ENCODE data around the gene ACSS1. TPM values are rescaled to one million over a fixed set of nuclear protein-coding genes. Genes with fewer than 3 reads are reported as not detected.

The ACSS1 gene
- 10 to 100 TPM; 44.4 TPM for total RNA-seq

DNA sequence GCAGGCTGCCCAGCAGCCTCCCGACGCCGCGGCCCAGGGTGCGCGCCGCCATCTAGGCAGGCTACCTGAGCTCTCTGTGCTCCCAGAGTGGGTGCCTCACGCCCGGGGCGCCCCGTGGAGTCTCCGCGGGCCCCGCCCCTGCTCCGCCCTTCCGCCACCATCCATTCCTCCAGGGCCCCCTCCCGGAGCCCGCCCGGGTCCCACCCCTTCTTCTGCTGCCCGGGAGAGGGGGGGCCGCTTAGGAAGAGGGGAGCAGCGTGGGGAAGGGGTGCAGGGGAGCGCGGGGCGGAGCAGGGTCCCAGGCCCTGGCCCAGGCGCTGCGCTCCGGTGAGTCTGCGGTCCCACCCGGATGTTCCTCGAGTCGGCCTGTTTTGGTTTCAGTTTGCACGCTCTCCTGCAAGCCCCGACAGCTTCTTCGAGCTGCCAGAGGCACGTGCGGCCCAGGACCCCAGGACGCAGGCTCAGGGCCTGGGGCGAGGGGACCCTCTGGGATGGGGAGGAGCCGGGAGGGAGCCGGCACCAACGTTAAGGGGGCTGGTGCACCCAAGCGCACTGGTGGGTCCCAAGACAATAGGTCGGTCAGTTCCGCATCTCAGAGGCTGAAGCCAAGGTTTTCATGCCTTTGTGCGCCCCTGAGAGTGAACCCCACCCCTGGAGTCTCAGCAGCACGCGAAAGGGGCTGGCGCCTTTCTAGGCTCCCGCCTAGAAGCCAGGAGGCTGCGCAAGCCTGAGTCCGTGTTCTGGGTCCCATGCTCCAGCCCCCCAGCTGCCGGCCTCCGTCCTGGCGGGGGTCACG, at the start of gene ACSS1:
Gene ACSS1, minus strand, starts transcription at position 89 of the 796 bp plus-strand sequence. Its CDS starts 37 bp downstream, at position 52.
- H3K27me3 Mint-ChIP-seq: peaks cover 3% of the 10 kb centered on the region
- peaks cover 9% of the 10 kb centered on the region for H3K36me3 Mint-ChIP-seq
- CTCF ChIA-PET: interaction anchor here (0.6 to 11.9 kb wide), 7 partner anchors 10 to 554 kb away, joined by 3 to 128 read pairs (median 5); partner anchors contain the start of gene APMAP
- H3K4me1 Mint-ChIP-seq: peaks cover 41% of the 10 kb centered on the region
- H3K27ac Mint-ChIP-seq: peak within 1 kb of the TSS; percentile 89
- H3K4me3 Mint-ChIP-seq: peak within 1 kb of the TSS; percentile 77
- H3K9me3 Mint-ChIP-seq (ENCODE audit: low read depth): no peaks in the 10 kb centered on the region
- DNase-seq (peak; percentile 89), ATAC-seq (peak; percentile 79)

- DNase-seq (no peak), ATAC-seq (no peak)
- CTCF ChIA-PET: no interaction called here
- Mint-ChIP-seq H3K4me3 (no peak overlapping the region), H3K36me3 (no peaks in the 10 kb centered on the region), H3K9me3 (ENCODE audit: low read depth) (no peaks in the 10 kb centered on the region), H3K4me1 (peaks cover 12% of the 10 kb centered on the region), H3K27ac (no peak overlapping the region), H3K27me3 (peaks cover 22% of the 10 kb centered on the region)
These were observed 45.6 kb upstream of the ACSS1 start for GRCh38 chr20:25103526-25103925.

GRCh38 chr20:25100914-25101313, 43.0 kb upstream of the ACSS1 start:
- ATAC-seq (no peak), DNase-seq (no peak)
- Mint-ChIP-seq H3K27me3 (peaks cover 5% of the 10 kb centered on the region), H3K4me1 (peaks cover 14% of the 10 kb centered on the region), H3K36me3 (no peaks in the 10 kb centered on the region), H3K27ac (no peak overlapping the region), H3K4me3 (no peak overlapping the region), H3K9me3 (ENCODE audit: low read depth) (no peaks in the 10 kb centered on the region)
- CTCF ChIA-PET: no interaction called here

DNA sequence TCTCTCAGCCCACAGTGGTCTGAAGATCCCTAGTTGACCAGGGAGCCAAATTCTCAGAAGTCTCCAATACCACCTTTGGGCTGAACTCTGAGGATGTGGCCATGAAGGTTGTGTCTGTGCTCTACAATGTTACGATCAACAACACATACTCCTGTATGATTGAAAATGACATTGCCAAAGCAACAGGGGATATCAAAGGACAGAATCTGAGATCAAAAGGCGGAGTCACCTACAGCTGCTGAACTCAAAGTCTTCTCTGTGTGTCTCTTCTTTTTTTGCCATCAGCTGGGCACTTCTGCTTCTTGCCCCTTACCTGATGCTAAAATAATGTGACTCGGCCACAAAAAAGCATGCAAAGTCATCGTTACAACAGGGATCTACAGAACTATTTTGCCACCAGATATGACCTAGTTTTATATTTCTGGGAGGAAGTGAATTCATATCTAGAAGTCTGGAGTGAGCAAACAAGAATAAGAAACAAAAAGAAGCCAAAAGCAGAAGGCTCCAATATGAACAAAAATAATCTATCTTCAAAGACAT, 41.7 kb upstream of the ACSS1 start:
- ATAC-seq (no peak), DNase-seq (no peak)
- CTCF ChIA-PET: no interaction called here
- no peak overlapping the region for H3K27ac Mint-ChIP-seq
- no peaks in the 10 kb centered on the region for H3K9me3 Mint-ChIP-seq (ENCODE audit: low read depth)
- H3K27me3 Mint-ChIP-seq: peaks cover 8% of the 10 kb centered on the region
- no peaks in the 10 kb centered on the region for H3K36me3 Mint-ChIP-seq
- peaks cover 14% of the 10 kb centered on the region for H3K4me1 Mint-ChIP-seq
- H3K4me3 Mint-ChIP-seq: no peak overlapping the region

DNA sequence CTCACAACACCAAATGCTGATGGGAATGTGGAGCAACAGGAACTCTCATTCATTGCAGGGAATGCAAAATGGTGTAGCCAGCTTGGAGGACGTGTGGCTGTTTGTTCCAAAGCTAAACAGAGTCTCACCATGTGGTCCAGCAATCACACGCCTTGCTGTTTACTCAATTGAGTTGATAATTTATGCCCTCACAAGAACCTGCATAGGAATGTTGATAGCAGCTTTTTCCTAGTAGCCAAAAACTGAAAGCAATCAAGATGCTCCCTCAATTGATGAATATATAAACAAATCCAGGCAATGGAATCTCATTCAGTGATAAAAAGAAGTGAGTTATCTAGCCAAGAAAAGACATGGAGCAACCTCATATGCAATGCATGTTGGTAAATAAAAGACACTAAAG, 39.6 kb upstream of the ACSS1 start:
- Mint-ChIP-seq H3K4me3 (no peak overlapping the region), H3K27ac (no peak overlapping the region), H3K27me3 (peaks cover 8% of the 10 kb centered on the region), H3K36me3 (no peaks in the 10 kb centered on the region), H3K9me3 (ENCODE audit: low read depth) (no peaks in the 10 kb centered on the region), H3K4me1 (peaks cover 15% of the 10 kb centered on the region)
- CTCF ChIA-PET: no interaction called here
- ATAC-seq (no peak), DNase-seq (no peak)

GRCh38 chr20:25090492-25091429, 32.8 kb upstream of the ACSS1 start:
- Mint-ChIP-seq H3K4me3 (peak overlapping the region; percentile 27), H3K9me3 (ENCODE audit: low read depth) (no peaks in the 10 kb centered on the region), H3K4me1 (peaks cover 30% of the 10 kb centered on the region), H3K36me3 (no peaks in the 10 kb centered on the region), H3K27ac (peak overlapping the region; percentile 66), H3K27me3 (peaks cover 16% of the 10 kb centered on the region)
- ATAC-seq: peak; percentile 96
- CTCF ChIA-PET: interaction anchor here (0.9 to 1.7 kb wide), 4 partner anchors 88 to 160 kb away, joined by 3 to 7 read pairs (median 4); no protein-coding TSS in a partner anchor
- peak; percentile 86 for DNase-seq

DNA sequence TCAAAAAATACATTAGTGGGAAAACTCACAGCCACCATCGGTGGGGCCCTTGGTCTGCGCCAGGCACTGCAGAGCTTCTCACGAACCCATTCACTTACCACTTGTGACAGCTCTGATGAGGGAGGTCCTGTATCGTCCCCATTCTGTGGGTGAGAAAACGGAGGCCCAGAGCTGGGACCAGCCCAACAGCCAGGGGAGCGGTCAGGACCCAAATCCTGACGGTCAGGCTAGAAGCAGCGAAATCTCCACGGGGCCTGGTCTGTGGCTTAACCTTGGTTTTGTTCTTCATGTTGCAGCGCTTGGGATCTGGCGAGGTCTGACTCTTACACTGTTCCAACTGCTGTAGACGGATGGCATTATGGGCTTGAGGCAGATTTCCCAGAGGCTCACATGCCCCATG, 31.7 kb upstream of the ACSS1 start:
- no peaks in the 10 kb centered on the region for H3K9me3 Mint-ChIP-seq (ENCODE audit: low read depth)
- DNase-seq (no peak), ATAC-seq (no peak)
- H3K27me3 Mint-ChIP-seq: peaks cover 20% of the 10 kb centered on the region
- H3K4me3 Mint-ChIP-seq: no peak overlapping the region
- H3K4me1 Mint-ChIP-seq: peaks cover 30% of the 10 kb centered on the region
- H3K27ac Mint-ChIP-seq: no peak overlapping the region
- CTCF ChIA-PET: interaction anchor here (0.6 kb wide), 1 partner anchor 94 kb away, joined by 3 read pairs; no protein-coding TSS in a partner anchor
- H3K36me3 Mint-ChIP-seq: no peaks in the 10 kb centered on the region

DNA sequence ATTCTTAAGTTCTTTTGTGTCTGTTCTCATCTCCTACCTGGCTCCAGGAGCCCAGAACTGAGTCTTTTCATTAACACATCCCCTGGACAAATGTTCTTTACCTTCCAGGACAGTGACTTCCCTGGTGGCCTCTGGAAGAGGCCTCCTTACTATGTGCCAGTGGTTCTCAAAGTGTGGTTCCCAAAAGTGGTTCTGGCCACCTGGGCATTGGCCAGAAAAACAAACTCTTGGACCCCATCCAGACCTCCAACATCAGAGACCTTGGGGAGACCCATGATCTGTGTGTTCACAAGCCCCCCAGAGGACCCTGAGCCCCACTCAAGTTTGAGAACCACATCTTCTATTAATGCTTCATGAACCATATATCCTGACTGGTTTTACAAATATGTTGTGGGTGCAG, 31.2 kb upstream of the ACSS1 start:
- Mint-ChIP-seq H3K4me1 (peaks cover 30% of the 10 kb centered on the region), H3K4me3 (no peak overlapping the region), H3K27me3 (peaks cover 26% of the 10 kb centered on the region), H3K9me3 (ENCODE audit: low read depth) (no peaks in the 10 kb centered on the region), H3K27ac (no peak overlapping the region), H3K36me3 (no peaks in the 10 kb centered on the region)
- CTCF ChIA-PET: interaction anchor here (0.6 kb wide), 1 partner anchor 94 kb away, joined by 3 read pairs; no protein-coding TSS in a partner anchor
- DNase-seq (no peak), ATAC-seq (no peak)

DNA sequence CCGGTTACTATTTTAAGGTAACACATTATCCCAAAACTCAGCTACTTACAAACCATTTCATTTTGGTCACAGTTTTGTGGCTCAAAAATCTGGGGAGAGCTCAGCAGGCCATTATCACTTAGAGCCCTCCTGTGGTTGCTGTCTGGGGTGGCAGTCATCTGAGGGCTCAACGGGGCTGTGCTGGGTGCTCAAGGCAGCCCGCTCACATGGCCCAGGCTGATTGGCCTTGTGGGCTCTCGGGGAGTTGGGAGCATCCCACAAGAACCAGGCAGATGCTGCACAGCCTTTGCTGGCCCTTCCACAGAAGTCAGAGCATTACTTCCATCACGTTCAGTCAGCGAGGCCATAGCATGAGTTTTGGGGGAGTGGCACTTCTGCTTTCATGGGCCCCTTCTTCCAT, 30.3 kb upstream of the ACSS1 start:
- Mint-ChIP-seq H3K36me3 (no peaks in the 10 kb centered on the region), H3K27me3 (peaks cover 34% of the 10 kb centered on the region), H3K27ac (no peak overlapping the region), H3K9me3 (ENCODE audit: low read depth) (no peaks in the 10 kb centered on the region), H3K4me3 (no peak overlapping the region), H3K4me1 (peaks cover 32% of the 10 kb centered on the region)
- CTCF ChIA-PET: no interaction called here
- DNase-seq (no peak), ATAC-seq (no peak)

DNA sequence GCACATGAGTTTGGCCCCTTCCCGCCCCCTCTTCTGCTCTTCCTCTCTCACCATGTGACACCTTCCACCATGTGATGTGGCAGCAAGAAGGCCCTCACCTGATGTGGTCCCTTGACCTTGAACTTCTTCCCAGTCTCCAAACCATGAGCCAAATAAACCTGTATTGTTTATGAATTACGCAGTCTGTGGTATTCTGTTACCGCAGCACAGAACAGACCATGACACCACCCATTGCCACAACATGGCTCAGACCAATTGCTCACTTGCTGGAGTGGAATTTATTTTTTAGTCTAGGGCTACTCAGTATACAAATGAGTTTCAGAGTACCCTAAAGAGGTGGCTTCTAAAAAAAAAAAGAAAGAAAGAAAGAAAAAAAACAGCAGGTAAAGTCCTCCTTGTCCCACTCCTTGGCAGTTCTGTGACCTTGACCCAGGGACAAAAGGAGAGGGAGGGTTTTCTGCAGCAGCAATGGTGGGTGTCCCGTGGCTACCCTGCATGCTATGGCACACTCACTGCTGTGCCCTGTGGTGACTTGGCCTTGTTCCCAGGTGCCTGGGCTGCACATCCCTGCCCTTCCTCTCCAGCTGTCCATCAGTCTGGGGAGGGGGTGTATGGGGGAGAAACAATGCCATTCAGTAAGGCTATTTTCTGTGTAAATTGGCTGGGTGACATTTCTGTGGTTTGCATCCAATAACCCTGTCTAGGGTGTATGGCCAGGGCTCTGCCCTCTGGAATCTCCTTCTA, 29.4 kb upstream of the ACSS1 start:
- CTCF ChIA-PET: no interaction called here

GRCh38 chr20:25085756-25086495, 28.0 kb upstream of the ACSS1 start:
- Mint-ChIP-seq H3K27me3 (peaks cover 50% of the 10 kb centered on the region), H3K4me3 (no peak overlapping the region), H3K27ac (no peak overlapping the region), H3K36me3 (no peaks in the 10 kb centered on the region), H3K4me1 (peaks cover 19% of the 10 kb centered on the region), H3K9me3 (ENCODE audit: low read depth) (no peaks in the 10 kb centered on the region)
- DNase-seq (no peak), ATAC-seq (no peak)
- CTCF ChIA-PET: no interaction called here

More for the DNA sequence above, 29.4 kb upstream of the ACSS1 start:
- peaks cover 31% of the 10 kb centered on the region for H3K4me1 Mint-ChIP-seq
- H3K27me3 Mint-ChIP-seq: peaks cover 42% of the 10 kb centered on the region
- ATAC-seq (no peak), DNase-seq (no peak)
- H3K9me3 Mint-ChIP-seq (ENCODE audit: low read depth): no peaks in the 10 kb centered on the region
- H3K36me3 Mint-ChIP-seq: no peaks in the 10 kb centered on the region
- H3K4me3 Mint-ChIP-seq: no peak overlapping the region
- no peak overlapping the region for H3K27ac Mint-ChIP-seq

DNA sequence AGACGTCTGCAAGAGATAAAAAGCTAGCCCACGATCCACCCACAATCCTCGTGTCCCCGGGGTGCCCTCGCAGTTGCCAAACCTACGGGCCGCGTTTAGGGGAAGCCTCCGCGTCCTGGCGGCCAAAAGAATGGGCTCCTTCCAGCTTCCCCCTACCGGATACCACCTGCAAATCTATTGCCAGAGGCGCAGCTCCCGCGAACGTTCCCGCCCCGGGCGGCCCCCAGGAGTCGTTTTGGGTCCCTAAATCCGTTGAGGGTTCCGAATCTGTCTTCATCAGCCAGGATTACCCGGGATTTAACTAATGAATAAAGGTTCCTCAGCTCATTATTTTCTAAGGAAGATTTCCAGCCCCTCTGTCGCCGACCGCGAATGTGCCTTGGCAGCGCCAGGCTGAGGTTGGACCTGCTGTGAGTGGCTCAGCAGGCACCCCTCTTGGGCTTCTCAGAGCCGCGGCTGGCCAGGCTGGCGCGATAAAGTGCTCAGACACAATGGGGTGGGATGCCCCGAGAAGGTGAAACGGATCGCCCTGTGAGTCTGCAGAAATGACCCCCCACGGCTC, 26.8 kb upstream of the ACSS1 start:
- Mint-ChIP-seq H3K27ac (no peak overlapping the region), H3K36me3 (peaks cover 2% of the 10 kb centered on the region), H3K4me3 (no peak overlapping the region), H3K27me3 (peaks cover 61% of the 10 kb centered on the region), H3K9me3 (ENCODE audit: low read depth) (no peaks in the 10 kb centered on the region), H3K4me1 (peaks cover 10% of the 10 kb centered on the region)
- no peak for ATAC-seq
- no peak for DNase-seq
- CTCF ChIA-PET: no interaction called here

All from activated CD8-positive, alpha-beta memory T cell treated with anti-CD3 and anti-CD28 coated beads, Interleukin-2, amount 10 ng/mL, durations not matched to agents 7 days and 5 days (primary cell).